ENCODE measurements around the gene PTDSS2. TPM values are rescaled to one million over a fixed set of nuclear protein-coding genes. Genes with fewer than 3 reads are reported as not detected.
A peak's percentile ranks its signal among the peaks of the same experiment; 100 is the strongest.

The PTDSS2 gene
- total and polyA plus RNA-seq, 2 of the 13 experiments (the other 11 are each of a cell fraction or from before 2014, with no cell fraction given) = 21.7 to 26.4 TPM

DNA sequence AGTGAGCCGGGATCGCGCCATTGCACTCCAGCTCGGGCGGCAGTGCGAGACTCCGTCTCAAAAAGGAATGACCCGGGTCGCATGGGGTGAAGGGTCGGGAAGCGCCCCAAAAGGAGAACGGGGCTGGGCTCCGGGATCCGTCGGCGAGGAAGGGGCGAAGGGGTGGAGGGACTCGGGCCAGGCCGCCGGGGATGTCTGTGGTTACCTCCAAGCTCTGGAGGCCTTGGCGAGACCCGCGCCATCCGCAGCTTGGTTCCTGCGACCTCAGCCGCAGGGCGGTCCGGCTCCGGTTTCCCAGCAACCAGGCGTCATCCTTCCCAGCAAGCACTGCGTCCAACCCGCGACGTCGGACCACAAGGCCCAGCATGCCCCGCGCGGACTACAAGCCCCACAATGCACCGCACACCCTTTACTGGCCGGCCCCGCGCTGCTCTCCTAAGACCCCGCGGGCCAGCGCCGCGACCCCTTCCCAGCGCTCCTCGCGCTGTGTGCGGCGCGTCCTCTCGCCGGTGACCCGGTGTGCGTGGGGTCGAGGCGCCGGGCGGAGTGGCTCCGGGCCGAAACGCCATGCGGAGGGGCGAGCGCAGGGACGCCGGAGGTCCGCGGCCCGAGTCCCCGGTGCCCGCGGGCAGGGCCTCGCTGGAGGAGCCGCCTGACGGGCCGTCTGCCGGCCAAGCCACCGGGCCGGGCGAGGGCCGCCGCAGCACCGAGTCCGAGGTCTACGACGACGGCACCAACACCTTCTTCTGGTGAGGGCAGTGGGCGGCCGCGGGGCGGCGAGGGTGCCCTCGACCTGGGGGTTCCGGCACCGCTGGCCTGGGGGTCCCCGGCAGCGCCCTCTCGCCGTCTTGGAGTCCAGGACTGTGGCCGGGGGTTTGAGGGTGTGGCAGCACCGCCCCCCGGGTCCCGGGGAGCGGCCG, at the start of gene PTDSS2 (continued):
- TF ChIP-seq ZSCAN22 (CRISPR knock-in tag; IDR thresholded peaks at IDR 0.05) = no peak
- TF ChIP-seq, protein P1, sequence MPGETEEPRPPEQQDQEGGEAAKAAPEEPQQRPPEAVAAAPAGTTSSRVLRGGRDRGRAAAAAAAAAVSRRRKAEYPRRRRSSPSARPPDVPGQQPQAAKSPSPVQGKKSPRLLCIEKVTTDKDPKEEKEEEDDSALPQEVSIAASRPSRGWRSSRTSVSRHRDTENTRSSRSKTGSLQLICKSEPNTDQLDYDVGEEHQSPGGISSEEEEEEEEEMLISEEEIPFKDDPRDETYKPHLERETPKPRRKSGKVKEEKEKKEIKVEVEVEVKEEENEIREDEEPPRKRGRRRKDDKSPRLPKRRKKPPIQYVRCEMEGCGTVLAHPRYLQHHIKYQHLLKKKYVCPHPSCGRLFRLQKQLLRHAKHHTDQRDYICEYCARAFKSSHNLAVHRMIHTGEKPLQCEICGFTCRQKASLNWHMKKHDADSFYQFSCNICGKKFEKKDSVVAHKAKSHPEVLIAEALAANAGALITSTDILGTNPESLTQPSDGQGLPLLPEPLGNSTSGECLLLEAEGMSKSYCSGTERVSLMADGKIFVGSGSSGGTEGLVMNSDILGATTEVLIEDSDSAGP (CRISPR knock-in tag; IDR thresholded peaks at IDR 0.05; ENCODE audit: borderline replicate concordance) = peak; percentile 78; the same call in 1 of the 2 replicates
- TF ChIP-seq, protein P2, sequence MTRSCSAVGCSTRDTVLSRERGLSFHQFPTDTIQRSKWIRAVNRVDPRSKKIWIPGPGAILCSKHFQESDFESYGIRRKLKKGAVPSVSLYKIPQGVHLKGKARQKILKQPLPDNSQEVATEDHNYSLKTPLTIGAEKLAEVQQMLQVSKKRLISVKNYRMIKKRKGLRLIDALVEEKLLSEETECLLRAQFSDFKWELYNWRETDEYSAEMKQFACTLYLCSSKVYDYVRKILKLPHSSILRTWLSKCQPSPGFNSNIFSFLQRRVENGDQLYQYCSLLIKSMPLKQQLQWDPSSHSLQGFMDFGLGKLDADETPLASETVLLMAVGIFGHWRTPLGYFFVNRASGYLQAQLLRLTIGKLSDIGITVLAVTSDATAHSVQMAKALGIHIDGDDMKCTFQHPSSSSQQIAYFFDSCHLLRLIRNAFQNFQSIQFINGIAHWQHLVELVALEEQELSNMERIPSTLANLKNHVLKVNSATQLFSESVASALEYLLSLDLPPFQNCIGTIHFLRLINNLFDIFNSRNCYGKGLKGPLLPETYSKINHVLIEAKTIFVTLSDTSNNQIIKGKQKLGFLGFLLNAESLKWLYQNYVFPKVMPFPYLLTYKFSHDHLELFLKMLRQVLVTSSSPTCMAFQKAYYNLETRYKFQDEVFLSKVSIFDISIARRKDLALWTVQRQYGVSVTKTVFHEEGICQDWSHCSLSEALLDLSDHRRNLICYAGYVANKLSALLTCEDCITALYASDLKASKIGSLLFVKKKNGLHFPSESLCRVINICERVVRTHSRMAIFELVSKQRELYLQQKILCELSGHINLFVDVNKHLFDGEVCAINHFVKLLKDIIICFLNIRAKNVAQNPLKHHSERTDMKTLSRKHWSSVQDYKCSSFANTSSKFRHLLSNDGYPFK (CRISPR knock-in tag; IDR thresholded peaks at IDR 0.05; ENCODE audit: borderline replicate concordance) = peak; percentile 32; the same call in 1 of the 2 replicates
- TF ChIP-seq EED (CRISPR knock-in tag; IDR thresholded peaks at IDR 0.05) = 0 out of 2 replicates have a peak, but pooled peaks have one; percentile 28
- TF ChIP-seq NFKBIZ (CRISPR knock-in tag; IDR thresholded peaks at IDR 0.05) = peak; percentile 73; the same call in 1 of the 2 replicates
- TF ChIP-seq, protein P3, sequence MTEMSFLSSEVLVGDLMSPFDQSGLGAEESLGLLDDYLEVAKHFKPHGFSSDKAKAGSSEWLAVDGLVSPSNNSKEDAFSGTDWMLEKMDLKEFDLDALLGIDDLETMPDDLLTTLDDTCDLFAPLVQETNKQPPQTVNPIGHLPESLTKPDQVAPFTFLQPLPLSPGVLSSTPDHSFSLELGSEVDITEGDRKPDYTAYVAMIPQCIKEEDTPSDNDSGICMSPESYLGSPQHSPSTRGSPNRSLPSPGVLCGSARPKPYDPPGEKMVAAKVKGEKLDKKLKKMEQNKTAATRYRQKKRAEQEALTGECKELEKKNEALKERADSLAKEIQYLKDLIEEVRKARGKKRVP (CRISPR knock-in tag; IDR thresholded peaks at IDR 0.05) = no peak
- TF ChIP-seq ZNF383 (CRISPR knock-in tag; IDR thresholded peaks at IDR 0.05; ENCODE audit: borderline replicate concordance) = no peak
- peak; percentile 68; the same call in 1 of the 2 replicates for TF ChIP-seq HOXA9 (CRISPR knock-in tag; IDR thresholded peaks at IDR 0.05; ENCODE audit: borderline replicate concordance)
- TF ChIP-seq, protein P4, sequence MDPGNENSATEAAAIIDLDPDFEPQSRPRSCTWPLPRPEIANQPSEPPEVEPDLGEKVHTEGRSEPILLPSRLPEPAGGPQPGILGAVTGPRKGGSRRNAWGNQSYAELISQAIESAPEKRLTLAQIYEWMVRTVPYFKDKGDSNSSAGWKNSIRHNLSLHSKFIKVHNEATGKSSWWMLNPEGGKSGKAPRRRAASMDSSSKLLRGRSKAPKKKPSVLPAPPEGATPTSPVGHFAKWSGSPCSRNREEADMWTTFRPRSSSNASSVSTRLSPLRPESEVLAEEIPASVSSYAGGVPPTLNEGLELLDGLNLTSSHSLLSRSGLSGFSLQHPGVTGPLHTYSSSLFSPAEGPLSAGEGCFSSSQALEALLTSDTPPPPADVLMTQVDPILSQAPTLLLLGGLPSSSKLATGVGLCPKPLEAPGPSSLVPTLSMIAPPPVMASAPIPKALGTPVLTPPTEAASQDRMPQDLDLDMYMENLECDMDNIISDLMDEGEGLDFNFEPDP (CRISPR knock-in tag; conservative IDR thresholded peaks at IDR 0.05) = 0 out of 2 replicates have a peak, but pooled peaks have one; percentile 41
- TF ChIP-seq, protein P5, sequence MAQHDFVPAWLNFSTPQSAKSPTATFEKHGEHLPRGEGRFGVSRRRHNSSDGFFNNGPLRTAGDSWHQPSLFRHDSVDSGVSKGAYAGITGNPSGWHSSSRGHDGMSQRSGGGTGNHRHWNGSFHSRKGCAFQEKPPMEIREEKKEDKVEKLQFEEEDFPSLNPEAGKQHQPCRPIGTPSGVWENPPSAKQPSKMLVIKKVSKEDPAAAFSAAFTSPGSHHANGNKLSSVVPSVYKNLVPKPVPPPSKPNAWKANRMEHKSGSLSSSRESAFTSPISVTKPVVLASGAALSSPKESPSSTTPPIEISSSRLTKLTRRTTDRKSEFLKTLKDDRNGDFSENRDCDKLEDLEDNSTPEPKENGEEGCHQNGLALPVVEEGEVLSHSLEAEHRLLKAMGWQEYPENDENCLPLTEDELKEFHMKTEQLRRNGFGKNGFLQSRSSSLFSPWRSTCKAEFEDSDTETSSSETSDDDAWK (CRISPR knock-in tag; IDR thresholded peaks at IDR 0.05) = no peak
- TF ChIP-seq, protein P6, sequence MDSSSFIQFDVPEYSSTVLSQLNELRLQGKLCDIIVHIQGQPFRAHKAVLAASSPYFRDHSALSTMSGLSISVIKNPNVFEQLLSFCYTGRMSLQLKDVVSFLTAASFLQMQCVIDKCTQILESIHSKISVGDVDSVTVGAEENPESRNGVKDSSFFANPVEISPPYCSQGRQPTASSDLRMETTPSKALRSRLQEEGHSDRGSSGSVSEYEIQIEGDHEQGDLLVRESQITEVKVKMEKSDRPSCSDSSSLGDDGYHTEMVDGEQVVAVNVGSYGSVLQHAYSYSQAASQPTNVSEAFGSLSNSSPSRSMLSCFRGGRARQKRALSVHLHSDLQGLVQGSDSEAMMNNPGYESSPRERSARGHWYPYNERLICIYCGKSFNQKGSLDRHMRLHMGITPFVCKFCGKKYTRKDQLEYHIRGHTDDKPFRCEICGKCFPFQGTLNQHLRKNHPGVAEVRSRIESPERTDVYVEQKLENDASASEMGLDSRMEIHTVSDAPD (CRISPR knock-in tag; IDR thresholded peaks at IDR 0.05) = no peak
- peak; percentile 96 for TF ChIP-seq ZFX (CRISPR knock-in tag; IDR thresholded peaks at IDR 0.05; ENCODE audit: low read depth)
- TF ChIP-seq GLI4 (CRISPR knock-in tag; IDR thresholded peaks at IDR 0.05; ENCODE audit: borderline replicate concordance) = no peak
- peak; percentile 36; the same call in 1 of the 2 replicates for TF ChIP-seq ZNF720 (CRISPR knock-in tag; IDR thresholded peaks at IDR 0.05)
